Left renal pelvis (tissue), 4 donors: ENCODE data around the gene NR4A3. TPM values are rescaled to one million over a fixed set of nuclear protein-coding genes. Genes with fewer than 3 reads are reported as not detected.
A peak's percentile ranks its signal among the peaks of the same experiment; 100 is the strongest.

ENCODE experiments used
- DNase-seq, 4 donors: peaks; one replicate each; pipeline ENCODE4 v3.0.0-alpha.2; 2013; ENCODE audit warnings: low read depth in 4 of 4, low spot score in 3 of 4
- polyA plus RNA-seq, 4 donors: library from polyadenylated mRNA; unstranded; fragments of 120-200 nt; gene quantifications; one replicate each; pipeline ENCODE4 v1.2.1, GENCODE V29; 2013; ENCODE audit not compliant: insufficient read length in 4 of 4

NR4A3 gene
- polyA plus RNA-seq, 4 donors = 0.50 to 2.9 (median 0.95) TPM

DNA sequence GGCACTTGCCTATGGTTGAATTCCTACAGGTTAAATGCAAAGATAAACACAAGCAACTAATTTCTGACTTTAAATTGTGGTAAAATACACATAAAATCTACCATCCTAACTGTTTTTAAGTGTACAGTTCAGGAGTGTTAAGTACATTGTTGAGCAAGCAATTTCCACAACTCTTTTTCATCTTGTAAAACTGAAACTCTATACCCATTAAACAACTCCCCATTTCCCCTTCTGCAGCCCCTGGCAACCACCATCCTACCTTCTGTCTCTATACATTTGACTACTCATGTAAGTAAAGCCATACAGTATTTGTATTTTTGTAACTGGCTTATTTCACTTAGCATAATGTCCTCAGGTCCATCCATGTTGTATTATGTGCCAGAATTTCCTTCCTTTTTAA lies 46.3 kb downstream of the NR4A3 start:
- DNase-seq = no peak

DNA sequence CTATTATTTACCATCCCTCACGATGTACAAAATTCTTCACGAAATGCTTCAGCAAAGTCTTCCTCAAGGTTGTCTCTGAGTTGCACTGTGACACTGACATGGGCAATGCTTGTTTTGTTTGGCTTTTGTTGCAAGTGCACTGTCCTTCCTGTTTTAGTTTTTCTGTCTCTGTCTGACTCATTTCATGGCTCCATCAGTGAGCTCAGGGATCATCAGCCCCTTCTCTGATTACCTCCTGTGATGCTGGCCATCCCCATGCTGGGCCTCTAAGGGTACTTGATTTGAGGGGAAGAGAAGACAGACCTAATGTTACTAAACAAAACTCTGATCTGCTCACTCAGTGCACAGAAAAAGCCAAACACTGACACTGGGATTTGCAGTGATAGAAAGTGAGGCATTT lies 47.2 kb downstream of the NR4A3 start:
- DNase-seq = no peak

DNA sequence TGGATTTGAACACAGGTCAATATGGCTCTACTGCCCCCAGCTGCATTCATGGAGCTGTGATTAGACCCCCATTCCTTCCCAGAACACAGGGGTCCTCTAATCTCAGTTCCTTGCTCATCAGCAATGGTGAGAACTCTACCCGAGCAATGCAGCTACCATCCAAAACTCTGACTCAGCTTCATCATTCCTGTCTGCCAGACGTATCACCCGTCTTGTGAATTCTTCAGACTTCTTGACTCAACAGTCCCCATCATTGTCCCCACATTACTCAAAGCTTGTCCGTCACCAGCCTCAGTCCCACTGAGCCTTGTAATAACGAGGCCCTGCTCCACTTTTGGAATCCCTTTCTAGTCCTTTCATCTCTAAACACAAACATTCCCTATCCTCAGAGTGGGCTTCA lies 48.4 kb downstream of the NR4A3 start:
- no peak for DNase-seq

DNA sequence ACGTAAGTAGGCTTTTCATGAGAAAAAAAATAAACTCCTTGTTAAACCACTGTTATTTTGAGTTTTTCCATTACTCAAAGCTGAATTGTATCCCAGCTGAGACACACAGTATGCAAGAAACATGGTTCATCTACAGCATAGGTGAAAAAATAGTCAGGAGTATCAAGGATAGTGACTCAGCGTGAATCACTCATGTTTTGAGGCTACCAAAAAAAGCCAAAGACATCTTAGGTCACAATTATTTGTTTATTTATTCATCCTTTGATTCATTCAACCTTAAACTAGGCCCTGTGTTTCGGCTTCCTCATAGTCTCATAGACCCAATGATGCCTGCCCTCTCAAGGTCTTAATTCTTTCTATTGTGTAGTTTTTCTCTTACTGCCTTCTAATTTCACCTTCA lies 51.8 kb downstream of the NR4A3 start:
- no peak for DNase-seq

DNA sequence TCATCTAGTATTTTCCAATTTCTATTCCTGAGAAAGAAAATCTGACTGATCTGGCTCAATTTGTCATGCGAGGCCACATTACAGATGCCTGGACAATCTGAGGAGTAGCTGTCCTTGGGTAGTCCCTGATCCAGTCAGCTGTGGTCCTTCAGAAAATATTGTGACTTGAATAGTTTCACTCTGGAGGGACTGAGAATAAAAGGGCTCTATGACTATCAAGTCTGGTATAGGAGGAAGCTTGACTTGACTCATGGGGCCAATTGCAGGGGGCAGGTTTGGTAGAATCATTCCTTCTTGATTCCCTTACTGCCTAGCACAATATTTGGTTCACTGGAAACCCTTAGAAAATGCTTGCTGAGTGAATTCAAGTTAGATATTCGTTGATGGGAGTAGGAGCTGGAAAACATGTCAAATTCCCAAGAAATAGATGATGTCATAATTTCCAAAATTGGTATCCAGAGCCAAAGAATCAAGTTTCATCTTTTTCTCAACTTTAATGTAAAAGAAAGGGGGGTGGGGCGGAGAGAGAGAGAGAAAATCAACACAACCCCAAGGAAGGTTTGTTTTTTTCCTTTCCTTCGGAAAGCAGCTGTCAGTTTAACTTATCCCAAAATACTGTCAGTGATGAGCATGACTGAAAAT lies 52.4 kb downstream of the NR4A3 start:
- DNase-seq = no peak

DNA sequence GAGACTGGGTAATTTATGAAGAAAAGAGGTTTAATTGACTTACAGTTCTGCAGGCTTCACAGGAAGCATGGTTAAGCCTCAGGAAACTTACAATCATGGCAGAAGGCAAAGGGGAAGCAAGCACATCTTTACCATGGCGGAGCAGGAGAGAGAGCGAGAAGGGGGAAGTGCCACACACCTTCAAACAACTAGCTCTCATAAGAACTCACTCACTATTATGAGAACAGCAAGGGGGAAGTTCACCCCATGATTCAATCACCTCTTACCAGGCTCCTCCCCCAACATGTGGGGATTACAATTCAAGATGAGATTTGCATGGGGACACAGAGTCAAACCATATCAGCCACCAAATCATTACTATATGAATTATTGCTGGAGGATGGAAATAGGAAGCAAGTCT lies 54.5 kb downstream of the NR4A3 start:
- no peak for DNase-seq

DNA sequence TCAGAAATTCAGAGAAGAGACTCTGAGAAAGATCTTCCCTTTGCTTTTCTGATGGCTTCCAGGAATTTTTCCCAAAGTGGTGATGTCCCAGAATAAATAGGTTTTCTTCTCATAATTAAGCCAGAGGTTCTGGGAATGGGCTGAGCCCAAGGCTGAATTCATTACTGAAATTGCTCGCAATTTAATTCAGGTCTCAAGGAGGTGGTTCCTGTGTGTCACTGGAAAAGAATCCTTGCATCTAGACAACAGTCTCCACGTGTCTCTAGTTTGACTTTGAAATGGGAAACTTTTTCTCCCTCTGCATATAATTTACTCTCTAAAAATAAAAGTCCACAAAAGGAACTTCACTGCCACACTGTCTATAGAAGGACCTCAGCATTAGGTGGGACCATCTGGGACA lies 57.0 kb downstream of the NR4A3 start:
- no peak for DNase-seq

DNA sequence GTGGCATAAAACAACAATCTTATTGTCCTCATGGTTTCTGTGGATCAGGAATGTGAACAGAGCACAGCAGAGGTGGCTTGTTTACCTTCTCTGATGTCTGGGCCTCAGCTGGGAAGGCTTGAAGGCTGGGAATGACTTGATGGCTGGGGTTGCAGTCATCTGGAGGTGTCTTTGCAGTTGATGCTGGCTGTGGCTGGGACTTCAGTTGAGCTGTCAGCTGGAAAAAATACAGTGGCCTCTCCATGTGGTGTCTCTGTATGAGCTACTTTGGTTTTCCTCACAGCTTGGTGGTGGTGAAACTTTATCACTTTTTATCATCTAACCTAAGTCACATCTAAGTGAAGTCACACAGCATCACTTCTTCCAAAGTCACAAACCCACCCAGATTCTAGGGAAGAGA lies 60.1 kb downstream of the NR4A3 start:
- no peak for DNase-seq

DNA sequence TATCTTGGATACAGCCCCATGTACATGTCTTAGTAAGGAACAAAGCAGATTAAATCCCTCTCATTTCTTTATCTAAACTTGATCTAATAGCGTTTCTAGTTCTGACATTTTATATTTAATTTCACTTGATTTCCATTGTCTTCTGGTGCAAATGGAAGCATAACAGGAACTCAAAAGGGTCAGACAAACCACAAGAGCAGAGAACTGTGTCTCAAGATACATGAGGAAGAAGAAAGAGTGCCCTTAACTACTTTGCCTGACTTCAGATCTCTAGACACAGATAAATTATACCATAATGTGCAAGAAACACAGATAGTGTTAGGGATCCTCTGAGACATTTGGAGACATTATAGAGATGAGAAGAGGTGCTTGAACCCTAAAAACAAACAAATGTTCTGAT lies 64.1 kb downstream of the NR4A3 start:
- DNase-seq = no peak

DNA sequence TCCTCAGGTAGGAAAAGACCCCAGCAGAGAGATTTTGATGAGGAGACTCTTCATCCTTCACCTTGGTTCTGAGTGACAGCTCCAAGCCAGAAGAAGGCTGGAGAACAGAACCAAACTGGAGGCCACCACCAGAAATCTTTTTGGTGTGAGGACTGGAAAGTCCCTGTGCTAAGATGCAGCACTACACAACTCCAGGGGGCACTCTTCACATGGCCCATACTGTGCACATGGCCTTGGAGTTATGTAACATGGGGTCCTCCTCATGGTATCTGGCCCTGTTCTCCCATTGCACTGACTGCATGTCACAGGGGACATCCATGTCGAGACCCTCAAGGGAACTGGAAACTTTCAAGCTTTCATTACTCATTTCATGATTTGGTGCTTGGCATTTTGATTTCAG lies 67.4 kb downstream of the NR4A3 start:
- no peak for DNase-seq

DNA sequence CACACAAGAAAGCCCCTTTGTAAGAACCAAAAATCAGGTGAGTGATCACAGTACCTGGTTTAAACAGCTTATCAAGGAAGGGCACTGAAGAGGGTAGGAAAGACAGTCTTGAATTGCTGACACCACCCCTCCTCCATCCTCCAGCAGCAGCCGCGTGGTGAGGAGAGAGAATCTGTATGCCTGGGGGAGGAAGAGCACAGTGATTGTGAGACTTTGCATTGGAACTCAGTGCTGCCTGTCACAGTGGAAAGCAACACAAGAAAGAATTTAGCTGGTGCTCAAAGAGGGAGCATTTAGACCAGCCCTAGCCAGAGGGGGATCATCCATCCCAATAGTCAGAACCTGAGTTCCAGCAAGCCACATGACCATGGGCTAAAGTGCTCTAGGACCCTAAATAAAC lies 73.1 kb downstream of the NR4A3 start:
- no peak for DNase-seq

DNA sequence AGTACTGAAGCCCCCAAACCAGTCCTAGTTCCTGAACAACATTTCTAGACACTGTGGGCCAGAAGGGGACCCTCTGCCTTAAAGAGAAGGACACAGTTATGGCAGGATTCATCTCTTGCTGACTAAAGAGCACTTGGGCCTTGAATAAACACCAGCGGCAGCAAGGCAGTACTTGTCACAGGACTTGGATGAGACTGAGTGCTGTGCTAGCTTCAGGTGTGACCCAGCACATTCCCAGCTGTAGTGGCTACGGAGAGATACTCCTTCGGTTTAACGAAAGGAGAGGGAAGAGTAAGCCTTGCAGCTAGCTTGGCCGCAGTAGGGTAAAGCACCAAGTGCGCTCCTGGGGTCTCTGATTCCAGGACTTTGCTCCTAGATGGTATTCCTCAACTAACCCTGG lies 73.8 kb downstream of the NR4A3 start:
- no peak for DNase-seq

DNA sequence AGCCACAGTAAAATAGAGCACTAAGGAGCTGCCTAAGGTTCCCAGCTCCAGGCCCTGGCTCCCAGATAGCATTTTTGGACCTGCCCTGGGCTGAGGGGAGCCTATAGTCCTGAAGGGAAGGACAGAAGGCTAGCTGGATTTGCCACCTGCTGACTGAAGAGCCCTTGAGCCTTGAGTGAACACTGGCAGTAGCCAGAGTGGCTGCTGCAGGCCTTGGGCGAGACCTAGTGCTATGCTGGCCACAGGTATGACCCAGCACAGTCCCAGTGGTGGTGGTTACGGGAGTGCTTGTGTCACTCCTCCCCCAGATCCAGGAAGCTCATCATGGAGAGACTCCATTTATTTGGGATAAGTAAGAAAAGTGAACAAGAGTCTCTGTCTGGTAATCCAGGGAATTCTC lies 74.4 kb downstream of the NR4A3 start:
- DNase-seq = no peak

DNA sequence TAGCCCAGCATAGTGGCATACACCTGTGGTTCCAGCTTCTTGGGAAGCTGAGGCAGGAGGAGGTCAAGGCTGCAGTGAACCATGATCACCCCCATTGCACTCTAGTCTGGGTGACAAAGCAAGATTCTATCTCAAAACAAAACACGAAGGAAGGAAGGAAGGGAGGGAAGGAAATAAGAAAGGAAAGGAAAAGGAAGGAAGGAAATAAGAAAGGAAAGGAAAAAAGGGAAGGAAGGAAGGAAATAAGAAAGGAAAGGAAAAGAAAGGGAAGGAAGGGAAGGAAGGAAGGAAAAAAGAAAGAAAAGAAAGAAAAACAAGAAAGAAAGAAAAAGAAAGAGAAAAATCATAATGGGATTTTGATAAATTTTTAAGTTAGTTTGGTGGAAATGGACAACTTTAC lies 81.7 kb downstream of the NR4A3 start:
- no peak for DNase-seq

DNA sequence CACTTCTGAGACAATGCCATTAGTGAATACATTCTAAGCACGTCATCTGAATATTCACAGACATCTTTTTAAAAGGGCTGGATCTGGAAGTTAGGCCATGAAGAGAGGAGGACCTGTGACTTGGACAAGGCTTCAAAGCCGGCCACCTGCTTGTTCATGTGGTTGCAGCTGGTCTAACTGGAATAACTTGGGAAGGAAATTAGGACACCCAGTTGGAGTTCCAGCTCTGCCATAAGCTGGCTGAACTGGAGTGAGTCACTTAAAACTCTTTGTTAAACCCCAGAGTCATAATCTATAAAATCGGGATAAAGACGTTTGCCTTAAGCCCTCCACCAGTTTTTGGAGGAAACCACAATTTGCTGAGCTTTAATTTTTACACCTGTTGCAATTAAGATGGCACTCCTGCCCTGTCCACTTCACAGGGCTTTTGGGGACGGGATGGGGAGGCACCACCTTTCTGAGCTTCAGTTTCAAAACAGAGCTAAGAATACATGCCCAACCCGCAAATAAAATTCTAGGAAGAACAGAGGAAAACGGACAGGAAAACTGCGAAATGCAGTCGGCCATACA lies 84.2 kb downstream of the NR4A3 start:
- DNase-seq = peak in 3 of 4 donors; percentile 6 to 8 (median 6)

DNA sequence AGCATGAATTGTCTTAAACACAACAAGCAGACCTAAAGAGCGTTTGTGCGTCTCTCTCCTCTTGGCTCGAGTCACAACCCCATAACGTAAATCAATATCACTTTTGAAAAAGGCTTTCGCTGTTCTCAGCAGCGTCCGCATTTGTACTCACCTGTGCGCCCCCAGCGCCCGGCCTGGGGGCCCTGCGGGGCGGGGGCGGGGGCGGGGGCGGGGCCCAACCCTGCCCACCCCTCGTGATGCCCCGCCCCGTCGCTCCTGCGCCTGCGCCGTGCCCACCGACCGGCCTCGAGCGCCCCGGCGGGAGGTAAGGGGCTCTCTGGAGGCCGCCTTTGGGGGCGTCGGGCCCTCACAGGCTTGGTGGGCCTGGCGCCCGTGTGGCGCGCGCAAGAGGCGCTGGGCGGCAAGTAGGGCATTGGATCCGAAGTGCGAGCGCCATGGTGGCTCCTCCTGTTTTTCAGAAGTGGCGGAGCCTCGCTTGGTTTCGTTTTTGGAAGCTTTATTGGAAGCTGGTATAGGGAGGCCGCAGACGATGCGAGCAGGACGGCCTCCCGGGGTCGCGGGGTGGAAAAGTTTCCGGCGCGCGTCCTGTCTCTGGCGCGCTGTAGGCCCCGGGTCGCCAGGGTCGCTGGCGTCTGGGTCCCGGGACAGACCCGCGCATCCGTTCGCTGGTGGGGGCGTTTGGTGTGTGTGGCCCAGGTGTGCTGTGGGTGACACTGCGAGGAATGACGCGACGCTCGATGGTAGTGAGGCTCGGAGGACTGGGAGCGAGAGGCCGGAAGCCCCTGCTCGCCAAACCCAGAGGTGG lies 84.9 kb downstream of the NR4A3 start, which contains the start of gene STX17:
Gene STX17 (plus strand): TSS at position 252 of the 805 bp plus-strand sequence. CDS start 8,586 bp downstream, outside the sequence.
- DNase-seq = peak; percentile 54 to 68 (median 64)

DNA sequence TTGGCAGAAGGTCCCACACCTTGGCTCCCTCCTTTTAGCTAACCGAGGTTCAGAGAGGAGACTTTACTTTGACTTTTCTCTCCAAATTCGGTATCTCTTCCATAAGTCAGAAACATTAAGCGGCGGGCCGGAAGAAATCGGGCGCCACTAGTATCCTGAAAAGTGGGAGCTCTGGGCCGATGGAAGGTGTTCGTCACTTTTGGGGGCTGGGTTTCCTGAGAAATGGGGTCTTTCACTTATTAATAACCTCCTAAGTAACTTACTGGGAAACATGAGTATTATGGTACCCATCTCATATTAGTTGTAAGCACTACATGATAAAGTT lies 85.5 kb downstream of the NR4A3 start:
- peak in 2 of 4 donors; percentile 16 to 20 for DNase-seq

DNA sequence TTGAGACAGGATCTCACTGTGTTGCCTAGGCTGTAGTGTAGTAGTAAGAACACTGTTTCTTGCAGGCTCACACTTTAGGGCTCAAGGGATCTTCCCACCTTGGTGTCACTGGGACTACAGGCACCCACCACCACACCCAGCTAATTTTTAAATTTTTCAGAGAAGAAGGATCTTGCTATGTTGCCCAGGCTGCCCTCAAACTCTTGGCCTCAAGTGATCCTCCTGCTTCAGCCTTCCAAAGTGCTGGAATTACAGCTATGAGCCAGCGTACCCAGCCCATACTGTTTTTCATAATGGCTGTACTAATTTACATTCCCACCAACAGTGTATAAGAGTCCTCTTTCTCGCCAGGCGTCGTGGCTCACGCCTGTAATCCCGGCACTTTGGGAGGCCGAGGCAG lies 89.9 kb downstream of the NR4A3 start:
- no peak for DNase-seq
